ENCODE measurements around the gene PARM1.

The PARM1 gene

GRCh38 chr4:75058486-75058885 lies 125.6 kb downstream of the PARM1 start:
- Histone ChIP-seq H3K4me3 (ENCODE audit: insufficient read depth, low read depth, low read length) (no peak overlapping the region), H3K4me1 (ENCODE audit: control insufficient read depth, insufficient read depth, low read length) (no peaks in the 10 kb centered on the region), H3K27ac (ENCODE audit: insufficient read depth, low read depth, low read length, poor library complexity, severe bottlenecking) (no peak overlapping the region), H3K36me3 (ENCODE audit: control insufficient read depth, insufficient read depth, low read length) (no peaks in the 10 kb centered on the region), H3K9me3 (ENCODE audit: control insufficient read depth, low read length) (no peaks in the 10 kb centered on the region), H3K27me3 (ENCODE audit: control insufficient read depth, insufficient read depth, low read length, poor library complexity, severe bottlenecking) (no peaks in the 10 kb centered on the region)
- 95 to 97% methylated on average over 10 of the region's 10 CpGs for WGBS, 2 experiments

DNA sequence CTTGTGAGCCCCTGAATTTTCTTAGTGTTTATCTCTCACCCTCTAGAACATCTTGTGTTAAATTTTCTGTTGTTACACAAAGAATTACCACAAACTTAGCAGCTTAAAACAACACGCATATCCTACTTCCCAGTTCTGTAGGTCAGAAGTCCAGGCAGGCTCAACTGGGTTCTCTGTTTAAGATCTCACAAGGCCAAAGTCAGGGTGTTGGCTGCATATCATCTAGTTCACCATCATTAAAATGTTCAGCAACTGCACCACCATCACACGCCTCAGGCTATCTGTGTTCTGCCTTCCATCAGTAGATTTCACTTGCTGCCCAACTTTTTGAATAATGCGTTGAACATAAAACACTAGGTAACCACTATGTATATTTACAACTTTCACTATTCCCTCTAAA lies 130.5 kb downstream of the PARM1 start:
- Histone ChIP-seq H3K27ac (ENCODE audit: insufficient read depth, low read depth, low read length, poor library complexity, severe bottlenecking) (no peak overlapping the region), H3K4me3 (ENCODE audit: insufficient read depth, low read depth, low read length) (no peak overlapping the region), H3K9me3 (ENCODE audit: control insufficient read depth, low read length) (no peaks in the 10 kb centered on the region), H3K4me1 (ENCODE audit: control insufficient read depth, insufficient read depth, low read length) (no peaks in the 10 kb centered on the region), H3K36me3 (ENCODE audit: control insufficient read depth, insufficient read depth, low read length) (no peaks in the 10 kb centered on the region), H3K27me3 (ENCODE audit: control insufficient read depth, insufficient read depth, low read length, poor library complexity, severe bottlenecking) (no peaks in the 10 kb centered on the region)
- 92 to 95% methylated on average over 3 of the region's 3 CpGs for WGBS, 2 experiments

GRCh38 chr4:75065909-75066308 lies 133.0 kb downstream of the PARM1 start:
- H3K4me1 ChIP-seq (ENCODE audit: control insufficient read depth, insufficient read depth, low read length) = no peaks in the 10 kb centered on the region
- no peaks in the 10 kb centered on the region for H3K36me3 ChIP-seq (ENCODE audit: control insufficient read depth, insufficient read depth, low read length)
- no peak overlapping the region for H3K27ac ChIP-seq (ENCODE audit: insufficient read depth, low read depth, low read length, poor library complexity, severe bottlenecking)
- no peak overlapping the region for H3K4me3 ChIP-seq (ENCODE audit: insufficient read depth, low read depth, low read length)
- no peaks in the 10 kb centered on the region for H3K9me3 ChIP-seq (ENCODE audit: control insufficient read depth, low read length)
- H3K27me3 ChIP-seq (ENCODE audit: control insufficient read depth, insufficient read depth, low read length, poor library complexity, severe bottlenecking) = no peaks in the 10 kb centered on the region

DNA sequence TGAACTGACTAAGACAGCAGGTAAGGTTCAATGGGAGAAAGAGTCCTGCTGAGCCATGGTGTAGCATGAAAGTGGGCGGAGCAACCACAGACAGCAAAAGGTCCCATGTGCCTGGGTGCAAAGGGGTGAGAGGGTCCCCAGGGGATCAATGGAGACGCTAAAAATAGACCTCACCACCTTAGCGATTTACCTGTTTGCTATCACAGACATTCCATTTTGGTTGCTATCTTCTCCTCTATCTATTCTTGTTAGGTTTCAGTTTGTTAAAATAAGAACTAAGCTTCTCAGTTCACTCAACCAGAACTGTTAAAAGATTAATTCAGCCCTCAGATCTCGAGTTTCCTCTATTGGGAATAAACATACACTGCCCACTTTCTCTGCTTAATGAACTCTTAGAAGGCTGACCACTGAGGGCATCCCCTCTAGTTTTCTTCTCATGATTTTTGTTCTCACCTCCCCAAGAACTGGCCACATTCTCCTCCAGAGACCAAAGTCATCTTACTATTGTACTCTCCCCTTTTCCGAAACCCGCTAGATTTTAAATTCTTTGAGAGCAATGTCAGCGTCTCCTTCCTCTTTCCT lies 136.7 kb downstream of the PARM1 start:
- Histone ChIP-seq H3K4me3 (ENCODE audit: insufficient read depth, low read depth, low read length) (no peak overlapping the region), H3K9me3 (ENCODE audit: control insufficient read depth, low read length) (no peaks in the 10 kb centered on the region), H3K27ac (ENCODE audit: insufficient read depth, low read depth, low read length, poor library complexity, severe bottlenecking) (no peak overlapping the region), H3K36me3 (ENCODE audit: control insufficient read depth, insufficient read depth, low read length) (no peaks in the 10 kb centered on the region), H3K27me3 (ENCODE audit: control insufficient read depth, insufficient read depth, low read length, poor library complexity, severe bottlenecking) (no peaks in the 10 kb centered on the region), H3K4me1 (ENCODE audit: control insufficient read depth, insufficient read depth, low read length) (no peaks in the 10 kb centered on the region)
- WGBS, 2 experiments = 91 to 92% methylated on average over 7 of the region's 7 CpGs

GRCh38 chr4:75071317-75071716 lies 138.4 kb downstream of the PARM1 start:
- Histone ChIP-seq H3K27me3 (ENCODE audit: control insufficient read depth, insufficient read depth, low read length, poor library complexity, severe bottlenecking) (no peaks in the 10 kb centered on the region), H3K4me1 (ENCODE audit: control insufficient read depth, insufficient read depth, low read length) (no peaks in the 10 kb centered on the region), H3K9me3 (ENCODE audit: control insufficient read depth, low read length) (no peaks in the 10 kb centered on the region), H3K27ac (ENCODE audit: insufficient read depth, low read depth, low read length, poor library complexity, severe bottlenecking) (no peak overlapping the region), H3K4me3 (ENCODE audit: insufficient read depth, low read depth, low read length) (no peak overlapping the region), H3K36me3 (ENCODE audit: control insufficient read depth, insufficient read depth, low read length) (no peaks in the 10 kb centered on the region)
- WGBS, 2 experiments = 81 to 100% methylated on average over 1 to 4 of the region's 4 CpGs

DNA sequence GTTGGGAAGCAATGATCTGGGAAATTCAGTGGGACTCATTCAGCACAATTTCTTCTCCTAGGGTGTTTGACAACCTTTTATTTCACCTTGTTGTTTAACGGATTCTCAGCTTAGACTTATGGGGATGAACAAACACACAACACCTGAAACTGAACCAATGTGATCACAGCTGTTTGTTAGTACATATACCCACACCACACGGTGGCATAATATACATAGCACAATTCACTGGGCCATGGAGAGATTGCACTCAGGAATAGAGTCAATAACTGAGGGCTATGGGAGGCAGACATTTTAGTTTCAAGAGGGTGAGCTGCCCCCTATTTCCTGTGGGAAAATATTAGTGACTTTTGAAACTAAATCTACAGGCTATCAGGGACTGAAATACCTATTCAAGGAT lies 148.0 kb downstream of the PARM1 start:
- Histone ChIP-seq H3K4me3 (ENCODE audit: insufficient read depth, low read depth, low read length) (no peak overlapping the region), H3K27me3 (ENCODE audit: control insufficient read depth, insufficient read depth, low read length, poor library complexity, severe bottlenecking) (no peaks in the 10 kb centered on the region), H3K27ac (ENCODE audit: insufficient read depth, low read depth, low read length, poor library complexity, severe bottlenecking) (no peak overlapping the region), H3K9me3 (ENCODE audit: control insufficient read depth, low read length) (no peaks in the 10 kb centered on the region), H3K36me3 (ENCODE audit: control insufficient read depth, insufficient read depth, low read length) (no peaks in the 10 kb centered on the region), H3K4me1 (ENCODE audit: control insufficient read depth, insufficient read depth, low read length) (no peaks in the 10 kb centered on the region)
- 92 to 93% methylated on average over 2 of the region's 2 CpGs for WGBS, 2 experiments

DNA sequence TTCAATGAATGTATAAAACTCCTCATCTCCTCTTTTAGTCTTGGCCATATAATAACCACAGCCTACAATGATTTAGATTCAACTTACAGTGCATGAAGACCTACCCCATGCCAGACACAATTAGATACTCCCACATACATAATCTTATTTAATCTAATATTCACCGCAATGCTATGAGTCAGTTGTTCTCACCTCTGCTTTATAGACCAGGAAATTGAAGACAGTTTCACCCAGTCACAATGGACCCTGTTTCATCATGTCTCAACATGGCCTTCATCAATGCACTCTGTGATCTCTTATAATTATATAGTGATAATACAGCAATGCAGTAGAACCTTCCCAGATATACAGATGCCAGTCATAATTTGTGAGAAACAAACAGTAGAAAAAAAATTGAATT lies 148.6 kb downstream of the PARM1 start:
- Histone ChIP-seq H3K27me3 (ENCODE audit: control insufficient read depth, insufficient read depth, low read length, poor library complexity, severe bottlenecking) (no peaks in the 10 kb centered on the region), H3K27ac (ENCODE audit: insufficient read depth, low read depth, low read length, poor library complexity, severe bottlenecking) (no peak overlapping the region), H3K4me3 (ENCODE audit: insufficient read depth, low read depth, low read length) (no peak overlapping the region), H3K9me3 (ENCODE audit: control insufficient read depth, low read length) (no peaks in the 10 kb centered on the region), H3K36me3 (ENCODE audit: control insufficient read depth, insufficient read depth, low read length) (no peaks in the 10 kb centered on the region), H3K4me1 (ENCODE audit: control insufficient read depth, insufficient read depth, low read length) (no peaks in the 10 kb centered on the region)
- WGBS, 2 experiments = 96 to 100% methylated on average over 1 of the region's 1 CpG

GRCh38 chr4:75087416-75087815 lies 154.5 kb downstream of the PARM1 start:
- Histone ChIP-seq H3K4me1 (ENCODE audit: control insufficient read depth, insufficient read depth, low read length) (no peaks in the 10 kb centered on the region), H3K9me3 (ENCODE audit: control insufficient read depth, low read length) (no peaks in the 10 kb centered on the region), H3K27ac (ENCODE audit: insufficient read depth, low read depth, low read length, poor library complexity, severe bottlenecking) (no peak overlapping the region), H3K27me3 (ENCODE audit: control insufficient read depth, insufficient read depth, low read length, poor library complexity, severe bottlenecking) (no peaks in the 10 kb centered on the region), H3K4me3 (ENCODE audit: insufficient read depth, low read depth, low read length) (no peak overlapping the region), H3K36me3 (ENCODE audit: control insufficient read depth, insufficient read depth, low read length) (no peaks in the 10 kb centered on the region)
- WGBS, 2 experiments = 96 to 100% methylated on average over 1 of the region's 1 CpG

DNA sequence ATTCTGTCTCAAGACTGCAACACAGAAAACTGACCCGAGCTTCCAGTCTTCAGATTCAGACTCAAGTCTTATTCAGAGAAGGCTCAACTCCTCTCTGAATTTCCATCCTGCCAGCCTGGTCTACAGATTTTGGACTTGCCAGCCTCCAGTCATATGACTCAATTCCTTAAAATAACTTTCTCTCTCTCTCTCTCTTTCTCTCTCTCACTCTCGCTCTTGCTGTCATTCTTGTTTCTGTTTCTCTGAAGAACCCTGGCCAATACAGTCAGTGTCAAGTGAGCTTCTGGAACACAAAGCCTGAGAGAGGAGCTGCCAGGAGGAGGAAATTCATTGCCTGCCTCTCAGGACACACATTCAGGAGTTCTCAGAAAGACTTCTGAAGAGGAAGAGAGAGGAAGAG lies 154.9 kb downstream of the PARM1 start:
- Histone ChIP-seq H3K27me3 (ENCODE audit: control insufficient read depth, insufficient read depth, low read length, poor library complexity, severe bottlenecking) (no peaks in the 10 kb centered on the region), H3K4me1 (ENCODE audit: control insufficient read depth, insufficient read depth, low read length) (no peaks in the 10 kb centered on the region), H3K27ac (ENCODE audit: insufficient read depth, low read depth, low read length, poor library complexity, severe bottlenecking) (no peak overlapping the region), H3K36me3 (ENCODE audit: control insufficient read depth, insufficient read depth, low read length) (no peaks in the 10 kb centered on the region), H3K4me3 (ENCODE audit: insufficient read depth, low read depth, low read length) (no peak overlapping the region), H3K9me3 (ENCODE audit: control insufficient read depth, low read length) (no peaks in the 10 kb centered on the region)
- WGBS, 2 experiments = 89 to 93% methylated on average over 2 of the region's 2 CpGs

GRCh38 chr4:75089206-75089605 lies 156.3 kb downstream of the PARM1 start:
- no peaks in the 10 kb centered on the region for H3K27me3 ChIP-seq (ENCODE audit: control insufficient read depth, insufficient read depth, low read length, poor library complexity, severe bottlenecking)
- 94 to 97% methylated on average over 4 of the region's 4 CpGs for WGBS, 2 experiments
- H3K27ac ChIP-seq (ENCODE audit: insufficient read depth, low read depth, low read length, poor library complexity, severe bottlenecking) = no peak overlapping the region
- H3K9me3 ChIP-seq (ENCODE audit: control insufficient read depth, low read length) = no peaks in the 10 kb centered on the region
- no peaks in the 10 kb centered on the region for H3K36me3 ChIP-seq (ENCODE audit: control insufficient read depth, insufficient read depth, low read length)
- no peaks in the 10 kb centered on the region for H3K4me1 ChIP-seq (ENCODE audit: control insufficient read depth, insufficient read depth, low read length)
- H3K4me3 ChIP-seq (ENCODE audit: insufficient read depth, low read depth, low read length) = no peak overlapping the region

- 94 to 97% methylated on average over 3 of the region's 3 CpGs for WGBS, 2 experiments
- H3K4me3 ChIP-seq (ENCODE audit: insufficient read depth, low read depth, low read length) = no peak overlapping the region
- H3K36me3 ChIP-seq (ENCODE audit: control insufficient read depth, insufficient read depth, low read length) = no peaks in the 10 kb centered on the region
- H3K27me3 ChIP-seq (ENCODE audit: control insufficient read depth, insufficient read depth, low read length, poor library complexity, severe bottlenecking) = no peaks in the 10 kb centered on the region
- no peaks in the 10 kb centered on the region for H3K9me3 ChIP-seq (ENCODE audit: control insufficient read depth, low read length)
- H3K4me1 ChIP-seq (ENCODE audit: control insufficient read depth, insufficient read depth, low read length) = no peaks in the 10 kb centered on the region
- no peak overlapping the region for H3K27ac ChIP-seq (ENCODE audit: insufficient read depth, low read depth, low read length, poor library complexity, severe bottlenecking)
Measured at GRCh38 chr4:75099321-75099720, 166.4 kb downstream of the PARM1 start.
